Neuronal stem cell (in vitro differentiated cells): ENCODE data around the gene CD226.

Experiments
- DNase-seq: peaks from one replicate; pipeline ENCODE4 v3.0.0-alpha.2; 2013; ENCODE audit warnings: low spot score
- H2AFZ ChIP-seq: one replicate; pipeline ENCODE4 v1.6.1; 2013; ENCODE audit warnings: mild to moderate bottlenecking, low read length, inconsistent platforms
- H2AK5ac ChIP-seq: 2 replicates; pipeline ENCODE4 v1.6.1; 2013; ENCODE audit warnings: low read depth, mild to moderate bottlenecking, inconsistent platforms, low read length, moderate library complexity, mixed read lengths
- H2BK120ac ChIP-seq: 2 replicates; pipeline ENCODE4 v1.6.1; 2013; ENCODE audit warnings: low read depth, mild to moderate bottlenecking, inconsistent platforms, low read length, moderate library complexity, mixed read lengths
- H2BK12ac ChIP-seq: one replicate; pipeline ENCODE4 v1.6.1; 2013; ENCODE audit warnings: low read length, inconsistent platforms
- H2BK15ac ChIP-seq: 2 replicates; pipeline ENCODE4 v1.6.1; 2013; ENCODE audit warnings: mild to moderate bottlenecking, low read length, inconsistent platforms, mixed read lengths
- H2BK5ac ChIP-seq: one replicate; pipeline ENCODE4 v1.6.1; 2013; ENCODE audit warnings: inconsistent platforms, mild to moderate bottlenecking, low read length, moderate library complexity
- H3K14ac ChIP-seq: one replicate; pipeline ENCODE4 v1.6.1; 2013; ENCODE audit warnings: low read length, inconsistent platforms
- H3K18ac ChIP-seq: 2 replicates; pipeline ENCODE4 v1.6.1; 2013; ENCODE audit warnings: low read length, inconsistent platforms
- H3K23ac ChIP-seq: 2 replicates; pipeline ENCODE4 v1.6.1; 2013; ENCODE audit warnings: low read depth, mild to moderate bottlenecking, mixed read lengths, low read length, inconsistent platforms; ENCODE audit not compliant: poor library complexity
- H3K27ac ChIP-seq: replicated peaks from 3 replicates; pipeline ENCODE4 v1.5.1; 2013; ENCODE audit warnings: low read length, inconsistent platforms
- H3K27me3 ChIP-seq, 3 experiments: 2 replicates each; pipeline ENCODE4 v1.6.1; 2013; ENCODE audit warnings: low read length in 3 of 3, mild to moderate bottlenecking in 2 of 3, inconsistent platforms in 1 of 3, low read depth in 1 of 3, mixed read lengths in 1 of 3, moderate library complexity in 1 of 3; ENCODE audit not compliant: control insufficient read depth in 3 of 3, insufficient read depth in 3 of 3
- H3K36me3 ChIP-seq, 2 donors: replicated peaks in 1 of 2; 2 replicates each; pipeline ENCODE4 v1.6.1; 2013; ENCODE audit warnings: low read length in 2 of 2; ENCODE audit not compliant: control insufficient read depth in 2 of 2, insufficient read depth in 2 of 2
- H3K4ac ChIP-seq: 2 replicates; pipeline ENCODE4 v1.6.1; 2013; ENCODE audit warnings: inconsistent platforms, mild to moderate bottlenecking, low read length, moderate library complexity
- H3K4me1 ChIP-seq, 2 donors: 1 replicate in 1 of 2; 2 replicates in 1 of 2; pipeline ENCODE4 v1.6.1; 2013; ENCODE audit warnings: low read length in 2 of 2, low read depth in 1 of 2; ENCODE audit not compliant: control insufficient read depth in 2 of 2, insufficient read depth in 1 of 2
- H3K4me2 ChIP-seq: one replicate; pipeline ENCODE4 v1.6.1; 2013; ENCODE audit warnings: mild to moderate bottlenecking, low read length, inconsistent platforms; ENCODE audit not compliant: insufficient read depth, poor library complexity, severe bottlenecking
- H3K4me3 ChIP-seq, 2 donors: 2 replicates each; pipeline ENCODE4 v1.5.1; 2013; ENCODE audit warnings: low read length in 2 of 2, mild to moderate bottlenecking in 2 of 2, inconsistent platforms in 1 of 2, moderate library complexity in 1 of 2
- H3K79me1 ChIP-seq: one replicate; pipeline ENCODE4 v1.6.1; 2013; ENCODE audit warnings: low read depth, mild to moderate bottlenecking, inconsistent platforms, low read length, moderate library complexity
- H3K9ac ChIP-seq: one replicate; pipeline ENCODE4 v1.6.1; 2013; ENCODE audit warnings: mild to moderate bottlenecking, low read depth, low read length, inconsistent platforms; ENCODE audit not compliant: poor library complexity
- H3K9me3 ChIP-seq, 2 donors: replicated peaks in 1 of 2; 2 replicates each; pipeline versions ENCODE3 to v1.6.1; 2013; ENCODE audit warnings: low read length in 2 of 2, mild to moderate bottlenecking in 2 of 2, inconsistent platforms in 1 of 2, low read depth in 1 of 2, mixed read lengths in 1 of 2, moderate library complexity in 1 of 2; ENCODE audit not compliant: control insufficient read depth in 2 of 2, insufficient read depth in 1 of 2
- H4K8ac ChIP-seq: one replicate; pipeline ENCODE4 v1.6.1; 2013; ENCODE audit warnings: low read depth, mild to moderate bottlenecking, inconsistent platforms, low read length, moderate library complexity
- H4K91ac ChIP-seq: one replicate; pipeline ENCODE4 v1.6.1; 2013; ENCODE audit warnings: low read length, low read depth, mild to moderate bottlenecking, inconsistent platforms; ENCODE audit not compliant: poor library complexity
- WGBS, 2 donors: extraction: QIAGEN DNeasy Blood & Tissue Kit; methylation state at CpG; one replicate each; pipeline ENCODE4 v1.1.7; 2013; ENCODE audit warnings: missing lambda C conversion rate in 2 of 2, mixed read lengths in 1 of 2; ENCODE audit not compliant: insufficient read length in 2 of 2, insufficient replicate concordance in 1 of 2; ENCODE audit errors: extremely low coverage in 2 of 2; 5-methylcytosine and 5-hydroxymethylcytosine counted together

Gene CD226

DNA sequence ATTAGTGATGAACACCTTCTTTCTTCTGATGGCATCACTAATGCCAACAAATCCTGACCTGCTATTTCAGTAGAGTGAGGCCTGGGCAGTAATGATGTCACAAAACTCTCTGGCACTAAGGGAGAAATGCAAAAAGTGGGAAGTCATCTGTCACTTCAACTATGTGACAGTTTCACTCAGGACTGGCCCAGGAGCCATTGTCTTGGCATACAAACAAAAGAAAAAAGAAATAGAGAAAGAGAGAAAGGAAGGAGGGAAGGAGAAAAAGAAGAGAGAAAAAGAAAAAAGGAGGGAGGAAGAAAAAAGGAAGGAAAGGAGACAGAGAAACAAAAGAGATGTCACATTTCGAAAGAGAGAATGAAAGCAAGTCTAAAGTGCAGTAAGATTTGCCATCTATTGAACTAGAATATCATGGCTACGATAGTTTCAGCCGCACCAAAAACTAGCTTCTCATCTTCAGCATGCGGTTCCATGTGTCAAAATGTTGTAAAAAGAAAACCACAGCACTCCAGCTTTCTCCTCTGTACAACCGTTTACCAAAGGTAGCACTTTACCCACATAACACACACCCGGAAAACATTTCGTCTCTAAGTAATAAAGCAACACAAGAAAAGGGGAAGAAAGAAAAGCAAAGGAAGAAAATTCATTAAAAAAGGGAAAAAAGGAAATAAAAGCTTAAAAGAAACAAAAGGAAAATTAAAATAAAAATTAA lies 50.1 kb downstream of the CD226 start:
- no peaks in the 10 kb centered on the region for H3K9me3 ChIP-seq
- no peak overlapping the region for H2BK5ac ChIP-seq
- no peaks in the 10 kb centered on the region for H3K36me3 ChIP-seq
- H3K4ac ChIP-seq, result no peak overlapping the region
- no peak overlapping the region for H3K27ac ChIP-seq
- H3K18ac ChIP-seq, result no peak overlapping the region
- H2BK12ac ChIP-seq, result no peak overlapping the region
- no peak overlapping the region for H4K8ac ChIP-seq
- WGBS, 2 donors, result no CpG with 5 or more reads among the region's 7 CpGs
- H3K14ac ChIP-seq, result no peak overlapping the region
- H2BK15ac ChIP-seq, result no peak overlapping the region
- no peak overlapping the region for H3K9ac ChIP-seq
- no peak overlapping the region for H4K91ac ChIP-seq
- no peaks in the 10 kb centered on the region for H3K4me1 ChIP-seq
- no peak overlapping the region for H2AK5ac ChIP-seq
- H3K4me3 ChIP-seq, result no peak overlapping the region
- DNase-seq, result no peak
- H3K23ac ChIP-seq, result no peak overlapping the region
- H3K79me1 ChIP-seq, result no peaks in the 10 kb centered on the region
- H3K4me2 ChIP-seq, result no peak overlapping the region
- no peaks in the 10 kb centered on the region for H3K27me3 ChIP-seq
- no peak overlapping the region for H2AFZ ChIP-seq
- no peak overlapping the region for H2BK120ac ChIP-seq

GRCh38 chr18:69895066-69896047 lies 52.3 kb downstream of the CD226 start:
- no peaks in the 10 kb centered on the region for H3K9me3 ChIP-seq
- no peak for DNase-seq
- H4K8ac ChIP-seq, result no peak overlapping the region
- H3K14ac ChIP-seq, result no peak overlapping the region
- H3K4me3 ChIP-seq, result no peak overlapping the region
- no peak overlapping the region for H2AFZ ChIP-seq
- H2BK12ac ChIP-seq, result no peak overlapping the region
- no peak overlapping the region for H2BK120ac ChIP-seq
- H3K9ac ChIP-seq, result no peak overlapping the region
- no peak overlapping the region for H2BK5ac ChIP-seq
- no peak overlapping the region for H3K4me2 ChIP-seq
- H3K4me1 ChIP-seq, result no peaks in the 10 kb centered on the region
- no peak overlapping the region for H2BK15ac ChIP-seq
- no peak overlapping the region for H4K91ac ChIP-seq
- no peak overlapping the region for H3K27ac ChIP-seq
- no peaks in the 10 kb centered on the region for H3K79me1 ChIP-seq
- no peak overlapping the region for H3K18ac ChIP-seq
- H3K27me3 ChIP-seq, result no peaks in the 10 kb centered on the region
- no CpG with 5 or more reads among the region's 19 CpGs for WGBS, 2 donors
- no peak overlapping the region for H3K4ac ChIP-seq
- no peak overlapping the region for H3K23ac ChIP-seq
- H3K36me3 ChIP-seq, result no peaks in the 10 kb centered on the region
- no peak overlapping the region for H2AK5ac ChIP-seq

GRCh38 chr18:69894467-69894866 lies 53.2 kb downstream of the CD226 start:
- no CpG with 5 or more reads among the region's 2 CpGs for WGBS, 2 donors
- Histone ChIP-seq H2BK120ac (no peak overlapping the region), H4K8ac (no peak overlapping the region), H3K9me3 (no peaks in the 10 kb centered on the region), H3K27ac (no peak overlapping the region), H3K4me2 (no peak overlapping the region), H3K4ac (no peak overlapping the region), H4K91ac (no peak overlapping the region), H3K79me1 (no peaks in the 10 kb centered on the region), H3K27me3 (no peaks in the 10 kb centered on the region), H3K4me1 (no peaks in the 10 kb centered on the region), H2BK15ac (no peak overlapping the region), H2BK12ac (no peak overlapping the region), H3K23ac (no peak overlapping the region), H3K4me3 (no peak overlapping the region), H2AK5ac (no peak overlapping the region), H3K14ac (no peak overlapping the region), H2AFZ (no peak overlapping the region), H3K18ac (no peak overlapping the region), H2BK5ac (no peak overlapping the region), H3K9ac (no peak overlapping the region), H3K36me3 (no peaks in the 10 kb centered on the region)
- no peak for DNase-seq

GRCh38 chr18:69890558-69890957 lies 57.1 kb downstream of the CD226 start:
- H3K4ac ChIP-seq, result no peak overlapping the region
- no peak overlapping the region for H2BK120ac ChIP-seq
- no peak overlapping the region for H2BK12ac ChIP-seq
- no peak overlapping the region for H3K4me2 ChIP-seq
- no peak overlapping the region for H2AK5ac ChIP-seq
- H3K4me3 ChIP-seq, result no peak overlapping the region
- H3K27ac ChIP-seq, result no peak overlapping the region
- H3K36me3 ChIP-seq, result no peaks in the 10 kb centered on the region
- no peak overlapping the region for H4K8ac ChIP-seq
- DNase-seq, result no peak
- H3K9ac ChIP-seq, result no peak overlapping the region
- no peak overlapping the region for H2BK15ac ChIP-seq
- no peaks in the 10 kb centered on the region for H3K27me3 ChIP-seq
- no peak overlapping the region for H3K23ac ChIP-seq
- no peak overlapping the region for H3K18ac ChIP-seq
- WGBS, 2 donors, result no CpG with 5 or more reads among the region's 1 CpG
- H3K14ac ChIP-seq, result no peak overlapping the region
- H3K9me3 ChIP-seq, result no peaks in the 10 kb centered on the region
- H4K91ac ChIP-seq, result no peak overlapping the region
- no peak overlapping the region for H2BK5ac ChIP-seq
- H3K79me1 ChIP-seq, result no peaks in the 10 kb centered on the region
- H3K4me1 ChIP-seq, result no peaks in the 10 kb centered on the region
- no peak overlapping the region for H2AFZ ChIP-seq
